HuH-7.5 (cell line): Measurements from ENCODE around the gene MED23.
"Not testable (repeated sequence)": the region's sequence is repeated elsewhere in the genome, so short reads cannot be mapped to it uniquely, and the experiment has no call there.

Experiments
- DNase-seq: peaks from one replicate; pipeline ENCODE4 v3.0.0; 2011; ENCODE audit warnings: low spot score

MED23 gene

DNA sequence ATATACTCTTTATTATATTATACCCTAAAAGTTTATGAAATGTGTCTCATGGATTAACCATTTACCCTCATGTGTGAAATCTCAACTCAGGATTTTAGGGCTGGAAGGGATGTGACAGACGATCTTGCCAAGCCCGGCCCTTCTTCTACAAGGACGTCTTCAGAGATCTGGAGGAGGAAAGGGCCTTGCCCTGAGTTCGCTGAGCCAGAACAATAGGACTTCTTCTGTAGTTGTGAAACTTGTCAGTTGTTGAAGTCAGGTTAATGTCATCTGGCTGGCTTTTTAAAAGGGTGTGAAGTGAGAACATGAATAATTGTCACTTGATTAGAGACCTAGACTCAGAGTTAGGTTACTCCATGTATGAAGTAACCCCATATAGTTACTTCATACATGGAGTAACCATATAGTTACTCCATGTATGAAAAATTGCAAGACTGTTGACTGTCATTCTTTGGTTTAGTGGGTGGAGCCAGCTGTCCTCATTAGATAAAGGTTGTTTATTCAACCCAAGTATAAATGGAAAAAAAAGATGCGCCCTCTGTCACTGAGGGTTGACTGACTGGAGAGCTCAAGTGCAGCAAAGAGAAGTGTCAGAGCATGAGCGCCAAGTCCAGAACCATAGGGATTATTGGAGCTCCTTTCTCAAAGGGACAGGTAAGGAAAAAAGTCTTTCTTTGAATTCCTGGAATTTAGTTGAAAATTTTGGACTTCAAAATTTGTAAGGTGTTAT, 55.2 kb downstream of the MED23 start, which contains the start of gene ARG1:
ARG1 (plus strand) TSS at position 541 of the 730 bp plus-strand sequence; CDS start at position 598, 57 bp downstream.
- no peak for DNase-seq

DNA sequence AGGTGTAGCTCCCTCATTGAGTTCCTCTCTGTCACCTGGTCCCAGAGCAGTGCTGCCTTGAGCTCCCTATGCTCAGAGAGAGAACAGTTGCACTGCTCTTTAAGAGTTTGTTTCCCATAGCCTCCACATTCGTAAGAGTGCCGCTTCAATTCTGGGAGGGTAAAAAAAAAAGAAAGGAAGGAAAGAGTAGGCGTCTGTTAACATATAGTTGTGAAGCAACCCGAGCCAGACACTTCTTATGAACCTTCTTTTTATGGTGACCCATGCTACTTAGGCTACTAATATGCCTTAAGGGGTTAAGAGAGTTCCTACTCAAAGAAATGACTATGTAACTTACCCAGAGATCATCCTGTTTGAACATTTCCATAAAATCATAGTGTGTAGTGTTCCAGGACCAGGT, 59.3 kb downstream of the MED23 start:
- DNase-seq, result no peak

DNA sequence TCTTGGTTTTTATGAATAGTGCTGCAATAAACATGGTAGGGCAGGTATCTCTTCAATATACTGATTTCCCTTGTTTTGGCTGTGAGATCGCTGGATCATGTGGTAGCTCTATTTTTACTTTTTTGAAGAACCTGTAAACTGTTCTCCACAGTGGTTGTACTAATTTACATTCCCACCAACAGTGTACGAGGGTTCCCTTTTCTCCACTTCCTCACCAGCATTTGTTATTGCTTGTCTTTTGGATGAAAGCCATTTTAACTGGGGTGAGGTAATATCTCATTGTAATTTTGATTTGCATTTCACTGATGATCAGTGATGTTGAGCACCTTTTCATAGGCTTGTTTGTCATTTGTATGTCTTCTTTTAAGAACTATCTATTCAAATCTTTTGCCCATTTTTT, 63.0 kb downstream of the MED23 start:
- DNase-seq, result no peak

DNA sequence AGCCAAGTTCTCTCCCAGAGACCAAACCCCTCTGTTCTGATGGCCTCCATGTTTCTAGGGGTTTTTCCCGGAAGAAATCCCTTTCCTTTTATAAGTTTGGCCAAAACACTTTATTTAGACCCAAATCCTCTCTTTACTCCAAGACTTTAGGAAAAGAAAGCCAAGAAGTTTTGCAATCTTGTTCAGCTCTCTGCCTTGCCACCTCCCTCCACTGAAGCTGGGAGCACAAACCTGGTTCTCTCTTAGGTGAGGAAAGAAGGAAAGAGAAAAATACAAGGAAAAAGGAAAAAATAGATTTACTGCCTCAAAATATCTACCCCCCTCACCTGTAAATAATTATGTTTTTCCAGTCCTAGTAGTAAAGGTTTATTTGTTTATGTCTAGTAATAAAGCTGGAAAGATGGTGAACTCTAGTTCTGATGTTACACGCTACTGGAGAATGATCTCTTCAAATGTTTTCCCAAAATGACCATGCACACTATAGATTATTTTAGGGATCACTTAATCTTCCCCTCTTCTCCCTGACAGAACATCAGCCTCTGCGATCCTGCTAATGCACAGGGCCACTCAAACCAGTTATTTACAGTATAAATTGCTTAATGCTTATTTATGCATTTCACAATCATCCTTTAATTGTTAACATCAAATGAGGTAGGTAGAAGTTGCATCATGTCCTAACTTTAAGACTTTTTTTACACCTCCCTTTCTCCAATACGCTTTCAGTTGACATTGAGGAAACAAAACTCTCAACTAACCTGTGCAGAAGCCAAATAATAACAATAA, 65.9 kb downstream of the MED23 start:
- no peak for DNase-seq

DNA sequence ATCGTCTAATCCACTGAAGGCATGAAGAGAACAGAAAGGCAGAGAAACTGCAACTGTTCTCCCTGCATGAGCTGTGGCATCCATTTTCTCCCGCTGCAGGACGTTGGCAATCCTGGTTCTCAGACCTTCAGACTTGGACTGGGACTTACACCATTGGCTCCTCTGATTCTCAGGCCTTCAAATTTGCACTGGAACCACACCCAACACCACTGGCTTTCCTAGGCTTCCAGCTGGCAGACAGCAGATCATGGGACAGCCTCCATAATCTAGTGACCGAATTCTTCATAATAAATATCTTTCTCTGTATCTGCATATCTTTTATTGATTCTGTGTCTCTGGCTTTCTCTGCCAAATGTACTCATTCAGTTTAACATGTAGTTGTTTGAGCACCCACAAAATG, 69.1 kb downstream of the MED23 start:
- DNase-seq, result no peak

DNA sequence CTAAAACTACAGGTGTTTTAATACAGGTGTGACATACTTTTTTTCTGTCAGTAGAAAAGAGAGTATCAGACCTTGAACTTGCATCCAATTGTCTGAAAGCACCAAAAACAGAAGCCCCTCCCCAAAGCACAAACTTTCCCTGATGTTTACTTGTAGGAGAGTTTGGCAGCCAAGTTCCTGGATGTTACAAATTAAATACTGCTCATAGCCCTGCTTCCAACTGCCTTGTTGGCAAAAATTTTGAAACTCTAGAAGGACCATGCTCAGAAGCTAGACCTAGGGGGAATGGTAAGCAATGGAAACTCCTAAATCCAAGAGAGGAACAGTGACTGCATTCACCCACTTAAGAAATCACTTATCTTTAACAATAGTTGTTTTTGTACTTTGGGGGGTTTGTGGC, 72.0 kb downstream of the MED23 start:
- DNase-seq, result no peak

DNA sequence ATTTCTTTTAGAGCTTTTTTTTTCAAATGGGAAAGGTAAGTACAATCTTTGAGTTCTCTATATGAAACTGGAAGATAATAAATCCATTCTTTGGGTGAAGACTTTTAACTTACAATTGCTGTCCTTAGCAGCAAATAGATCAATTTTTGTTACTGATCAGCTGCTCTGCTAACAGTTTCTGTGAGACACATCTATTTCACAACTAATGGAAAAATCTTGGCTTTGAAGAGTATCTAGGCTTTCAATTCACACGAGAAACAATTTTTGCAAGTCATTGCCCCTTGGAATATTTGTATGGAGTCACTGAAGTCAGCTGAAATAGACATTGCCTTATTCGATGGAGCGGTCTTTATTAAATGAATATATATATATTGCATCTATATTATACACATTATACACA, 75.5 kb downstream of the MED23 start:
- no peak for DNase-seq

DNA sequence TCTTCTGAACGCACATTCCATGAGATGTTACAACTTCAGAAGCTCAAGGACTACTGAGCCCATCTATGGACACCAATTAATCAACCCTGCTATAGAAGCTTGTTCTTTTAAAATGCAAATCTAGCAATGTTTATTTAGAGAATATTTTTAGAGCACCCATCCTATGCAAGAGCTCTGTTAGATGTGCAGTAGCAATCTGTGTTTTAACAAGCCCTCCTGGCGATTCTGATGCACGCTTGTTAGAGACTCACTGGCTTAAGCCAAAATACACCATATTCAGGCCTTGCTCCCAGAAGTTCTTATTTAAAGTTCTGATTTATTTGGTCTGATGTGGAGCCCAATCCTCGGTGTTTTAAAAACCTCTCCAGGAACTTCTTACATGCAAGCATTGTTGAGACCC, 76.1 kb downstream of the MED23 start:
- no peak for DNase-seq

DNA sequence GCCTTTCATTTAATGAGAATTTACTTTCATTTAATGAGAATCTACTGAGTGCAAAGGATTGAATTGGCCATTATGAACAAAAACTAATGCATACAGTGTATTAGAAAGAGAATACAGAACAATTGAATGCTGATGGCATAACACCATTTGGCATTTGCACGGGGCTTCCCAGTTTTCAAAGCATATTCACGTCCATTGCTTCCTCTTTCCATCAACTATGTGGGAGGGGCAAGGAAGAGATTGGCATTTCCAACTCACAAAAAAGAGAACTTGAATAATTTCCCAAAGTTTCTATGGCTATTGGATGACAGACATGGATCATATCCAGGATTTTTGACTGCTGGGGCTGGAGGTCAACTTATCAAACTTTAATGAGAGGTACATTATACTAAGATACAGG, 78.2 kb downstream of the MED23 start:
- no peak for DNase-seq

DNA sequence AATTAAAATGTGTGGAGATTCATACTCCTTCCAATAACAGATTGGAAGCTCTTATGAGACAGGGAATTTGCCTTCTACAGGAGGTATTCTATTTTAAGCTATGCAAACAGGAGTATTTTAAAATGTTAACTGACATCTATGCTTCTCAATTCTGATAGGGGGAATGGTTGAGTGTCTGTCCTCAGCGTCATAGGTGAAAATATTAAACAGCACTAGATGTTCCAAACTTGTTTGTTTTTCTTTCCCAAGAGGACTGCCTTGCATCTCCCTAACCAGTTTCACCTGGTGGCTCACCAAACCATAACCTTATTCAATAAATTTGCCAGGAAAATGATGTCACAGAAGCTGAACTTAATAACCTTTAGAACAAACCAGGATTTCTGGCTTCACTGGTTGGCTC, 79.6 kb downstream of the MED23 start:
- DNase-seq, result no peak

DNA sequence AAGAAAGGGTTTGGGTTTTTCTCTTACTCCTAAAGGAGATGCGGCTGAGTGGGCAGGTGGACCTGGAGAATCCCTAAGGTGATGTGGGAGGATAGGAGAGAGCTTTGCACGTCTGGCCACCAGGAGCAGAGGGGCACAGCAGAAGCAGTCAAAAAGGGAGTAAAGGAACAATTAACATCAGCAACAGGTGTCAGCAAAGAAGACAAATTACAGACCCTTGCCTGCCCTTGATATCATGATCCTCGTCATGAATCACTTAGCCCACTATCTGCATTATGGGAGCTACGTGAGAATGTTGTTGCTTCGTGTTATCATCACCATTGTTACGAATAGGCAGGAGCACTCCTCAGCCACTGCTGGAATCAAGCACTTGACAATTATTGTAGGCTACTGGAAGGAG, 80.6 kb downstream of the MED23 start:
- no peak for DNase-seq

DNA sequence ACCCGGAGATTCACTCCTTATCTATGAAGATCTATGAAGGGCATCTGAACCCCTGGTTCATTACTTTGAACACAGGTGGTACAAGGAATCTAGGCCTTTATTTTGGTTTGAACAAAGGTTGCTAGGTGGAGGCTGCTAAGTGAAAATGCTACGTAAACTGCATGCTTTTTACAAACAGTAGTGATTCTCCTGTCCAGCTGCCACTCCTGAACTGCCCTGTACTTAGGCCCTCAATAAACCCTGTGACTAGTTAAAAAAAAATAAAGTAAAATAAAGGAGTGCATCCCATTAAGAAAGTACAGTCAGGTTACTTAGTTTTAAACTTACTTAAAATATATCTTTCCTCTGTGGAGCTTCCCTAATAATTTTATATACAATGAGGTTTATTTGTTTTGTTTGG, 82.7 kb downstream of the MED23 start:
- no peak for DNase-seq

DNA sequence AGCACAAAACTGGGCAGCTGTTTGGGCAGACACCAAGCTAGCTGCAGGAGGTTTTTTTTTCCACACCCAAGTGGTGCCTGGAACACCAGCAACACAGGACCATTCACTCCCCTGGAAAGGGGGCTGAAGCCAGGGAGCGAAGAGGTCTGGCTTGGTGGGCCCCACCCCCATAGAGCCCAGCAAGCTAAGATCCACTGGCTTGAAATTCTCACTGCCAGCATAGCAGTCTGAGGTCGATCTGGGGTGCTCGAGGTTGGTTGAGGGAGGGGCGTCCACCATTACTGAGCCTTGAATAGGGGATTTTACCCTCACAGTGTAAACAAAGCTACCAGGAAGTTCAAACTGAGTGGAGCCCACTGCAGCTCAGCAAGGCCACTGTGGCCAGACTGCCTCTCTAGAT, 89.4 kb downstream of the MED23 start:
- DNase-seq, result not testable (repeated sequence)

DNA sequence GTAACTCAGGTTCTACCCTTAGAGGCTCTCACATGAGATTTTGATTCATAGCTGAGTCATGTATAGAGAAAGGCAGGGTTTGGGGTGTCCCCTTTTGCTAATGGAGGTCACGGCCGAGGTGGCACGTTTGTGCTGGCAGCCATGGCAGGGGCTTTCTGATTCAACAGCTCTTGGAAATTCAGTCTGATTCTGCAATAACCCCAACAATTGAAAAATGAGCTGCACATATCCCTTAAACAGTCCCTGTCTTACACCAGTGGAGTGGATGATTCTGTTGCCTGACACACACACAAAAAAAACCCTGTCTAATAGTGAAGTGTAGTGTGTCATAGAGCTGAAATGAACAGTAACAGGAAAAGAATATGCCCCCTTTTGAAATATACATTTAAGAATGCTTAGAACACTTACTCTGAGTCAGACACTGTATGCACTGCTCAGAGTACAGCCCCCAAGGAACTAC, 95.4 kb downstream of the MED23 start:
- no peak for DNase-seq

DNA sequence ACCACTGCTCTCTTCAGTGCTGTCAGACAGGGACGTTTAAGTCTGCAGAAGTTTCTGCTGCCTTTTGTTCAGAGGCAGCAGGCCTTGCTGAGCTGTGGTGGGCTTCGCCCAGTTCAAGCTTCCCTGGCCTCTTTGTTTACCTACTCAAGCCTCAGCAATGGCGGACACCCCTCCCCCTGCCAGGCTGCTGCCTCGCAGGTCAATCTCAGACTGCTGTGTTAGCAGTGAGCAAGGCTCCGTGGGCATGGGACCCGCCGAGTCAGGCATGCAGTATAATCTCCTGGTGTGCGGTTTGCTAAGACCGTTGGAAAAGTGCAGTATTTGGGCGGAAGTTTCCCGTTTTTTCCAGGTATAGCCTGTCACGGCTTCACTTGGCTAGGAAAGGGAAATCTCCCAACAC, 96.4 kb downstream of the MED23 start:
- DNase-seq, result not testable (repeated sequence)

DNA sequence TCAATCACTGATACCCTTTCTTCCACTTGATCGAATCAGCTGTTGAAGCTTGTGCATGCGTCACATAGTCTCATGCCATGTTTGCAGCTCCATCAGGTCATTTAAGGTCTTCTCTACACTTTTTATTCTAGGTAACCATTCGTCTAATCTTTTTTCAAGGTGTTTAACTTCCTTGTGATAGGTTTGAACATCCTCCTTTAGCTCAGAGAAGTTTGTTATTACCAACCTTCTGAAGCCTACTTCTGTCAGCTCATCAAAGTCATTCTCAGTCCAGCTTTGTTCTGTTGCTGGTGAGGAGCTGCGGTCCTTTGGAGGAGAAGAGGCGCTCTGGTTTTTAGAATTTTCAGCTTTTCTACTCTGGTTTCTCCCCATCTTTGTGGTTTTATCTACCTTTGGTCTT, 97.1 kb downstream of the MED23 start:
- not testable (repeated sequence) for DNase-seq

DNA sequence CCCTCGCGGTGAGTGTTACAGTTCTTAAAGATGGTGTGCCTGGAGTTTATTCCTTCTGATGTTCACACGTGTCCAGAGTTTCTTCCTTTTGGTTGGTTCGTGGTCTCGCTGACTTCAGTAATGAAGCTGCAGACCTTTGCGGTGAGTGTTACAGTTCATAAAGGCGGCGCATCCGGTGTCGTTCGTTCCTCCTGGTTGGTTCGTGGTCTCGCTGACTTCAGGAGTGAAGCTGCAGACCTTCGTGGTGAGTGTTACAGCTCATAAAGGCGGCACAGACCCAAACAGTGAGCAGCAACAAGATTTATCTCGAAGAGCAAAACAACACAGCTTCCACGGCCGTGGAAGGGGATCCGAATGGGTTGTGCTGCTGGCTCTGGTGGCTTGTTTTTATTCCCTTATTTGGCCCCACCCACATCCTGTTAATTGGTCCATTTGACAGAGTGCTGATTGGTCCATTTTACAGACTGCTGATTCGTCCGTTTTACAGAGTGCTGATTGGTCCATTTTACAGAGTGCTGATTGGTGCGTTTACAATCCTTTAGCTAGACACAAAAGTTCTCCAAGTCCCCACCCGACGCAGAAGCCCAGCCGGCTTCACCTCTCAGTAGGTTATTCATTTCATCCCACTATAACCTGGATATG, 103.2 kb downstream of the MED23 start:
- no peak for DNase-seq

DNA sequence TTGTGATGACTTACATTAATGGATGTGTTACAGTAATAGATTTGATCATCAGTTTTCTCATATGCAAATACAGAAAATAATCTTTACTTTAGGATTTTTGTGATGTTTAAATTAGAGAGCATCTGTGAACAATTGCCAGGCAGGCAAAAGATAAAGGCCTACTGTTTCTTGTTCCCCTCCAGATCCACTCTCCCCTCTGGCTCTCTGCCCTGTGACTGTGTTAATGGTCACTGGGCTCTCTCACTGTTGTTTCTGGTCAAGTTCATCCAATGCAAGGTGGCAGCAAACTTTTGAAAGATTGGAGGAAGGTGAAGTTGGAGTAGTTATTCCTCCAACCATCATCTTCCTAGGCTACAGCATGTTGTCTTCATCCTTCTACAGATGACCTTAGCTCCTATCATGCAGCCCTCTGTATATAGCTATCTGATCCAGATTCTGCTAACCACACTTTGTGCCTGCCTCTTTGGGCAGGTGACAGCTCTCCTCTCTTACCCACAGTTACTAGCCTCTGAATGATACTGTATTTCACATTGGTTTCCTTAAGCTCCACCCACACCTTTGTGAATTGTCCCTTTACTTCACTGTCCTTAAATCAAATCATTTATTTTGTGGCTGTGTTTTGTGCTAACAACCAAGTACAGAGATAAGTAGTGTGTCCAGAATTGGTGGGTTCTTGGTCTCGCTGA, 103.9 kb downstream of the MED23 start:
- DNase-seq, result no peak
